GM11168 (cell line): ENCODE data around the gene GATA5.
"Not testable (repeated sequence)": the region's sequence is repeated elsewhere in the genome, so short reads cannot be mapped to it uniquely, and the experiment has no call there.

Source experiments
- in situ Hi-C: fragments of 300-500 bp; cut with MboI; formaldehyde crosslinking; loops from one replicate; pipeline ENCODE4 v1.12.0; 2022; ENCODE audit warnings: low sequenced_read_pairs; ENCODE audit not compliant: unreplicated experiment

Gene GATA5

DNA sequence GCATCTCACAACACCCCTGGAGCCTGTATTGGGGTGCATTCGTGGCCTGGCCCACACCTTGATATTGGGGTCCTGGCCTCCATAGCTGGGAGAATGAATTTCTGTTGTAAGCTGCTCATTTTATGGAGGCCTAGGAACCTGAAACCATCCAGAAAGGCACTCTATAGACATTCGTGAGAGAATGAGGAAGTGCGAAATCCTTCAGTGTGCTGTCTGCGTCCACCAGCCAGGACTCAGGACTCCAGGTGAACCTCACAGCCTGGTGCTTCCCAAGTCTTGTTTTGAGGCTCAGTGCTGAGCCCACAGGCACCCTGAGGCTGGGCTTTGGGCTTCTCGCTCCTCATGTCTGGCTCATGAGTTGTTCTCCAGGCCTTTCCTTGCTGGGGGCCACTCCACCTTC, 36.6 kb downstream of the GATA5 start:
- in situ Hi-C loops = no loop called here

DNA sequence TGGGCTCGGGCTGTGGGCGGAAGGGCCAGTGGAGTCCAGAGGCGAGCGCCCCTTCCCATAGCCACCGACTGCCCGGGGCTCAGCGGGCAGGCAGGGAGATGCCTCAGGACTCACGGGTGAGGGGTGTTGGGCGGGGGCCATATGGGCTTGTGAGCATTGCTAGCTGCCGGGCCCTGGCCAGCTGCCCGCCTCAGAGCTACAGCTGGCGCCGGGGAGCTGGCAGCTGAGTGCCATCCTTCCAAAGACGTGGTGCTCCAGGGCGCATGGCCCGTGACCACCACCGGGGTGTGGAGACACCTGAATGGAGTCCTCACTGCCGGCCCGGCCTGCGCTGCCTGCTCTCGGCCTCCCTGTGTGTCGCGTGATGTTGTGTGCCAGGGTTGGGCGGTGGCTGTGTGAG, 37.9 kb downstream of the GATA5 start:
- in situ Hi-C loops = no loop called here

DNA sequence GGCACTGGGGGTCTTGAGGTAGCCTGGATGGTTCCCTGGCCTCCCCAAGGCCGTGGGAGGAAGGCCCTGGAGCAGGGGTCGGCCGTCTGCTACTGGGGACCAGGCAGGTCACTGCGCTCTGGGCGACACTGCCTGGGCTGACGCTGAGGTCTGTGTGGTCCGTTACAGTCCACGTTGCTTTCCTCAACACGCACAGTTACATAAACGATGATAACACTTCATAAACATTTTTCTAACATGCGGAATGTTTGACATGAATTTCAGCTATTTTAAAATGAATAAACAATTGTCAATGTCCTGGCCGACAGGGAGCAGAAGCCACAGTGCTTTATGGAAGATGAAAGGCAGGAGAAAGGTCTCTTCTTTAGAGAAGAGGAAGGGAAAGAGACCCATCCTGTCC, 38.3 kb downstream of the GATA5 start:
- in situ Hi-C loops = no loop called here

DNA sequence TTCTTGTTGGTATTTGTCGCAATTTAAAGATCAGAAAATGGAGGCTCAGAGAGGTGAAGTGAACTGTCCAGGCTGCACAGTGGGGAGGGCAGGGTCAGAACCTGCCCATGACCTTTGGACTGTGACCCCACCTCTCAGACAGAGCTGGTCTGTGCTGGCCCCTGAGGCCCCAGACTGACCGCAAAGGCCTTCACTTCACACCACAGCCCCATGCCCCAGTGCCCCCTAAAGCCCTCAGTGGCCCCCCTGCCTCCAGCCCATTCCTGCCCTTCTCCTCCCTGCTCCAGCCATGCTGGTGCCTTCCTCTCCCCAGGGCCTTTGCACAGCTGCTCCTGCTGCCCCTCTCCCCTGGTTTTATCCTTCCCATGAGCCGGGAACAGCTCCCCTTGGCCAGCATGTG, 39.1 kb downstream of the GATA5 start:
- in situ Hi-C loops = no loop called here

DNA sequence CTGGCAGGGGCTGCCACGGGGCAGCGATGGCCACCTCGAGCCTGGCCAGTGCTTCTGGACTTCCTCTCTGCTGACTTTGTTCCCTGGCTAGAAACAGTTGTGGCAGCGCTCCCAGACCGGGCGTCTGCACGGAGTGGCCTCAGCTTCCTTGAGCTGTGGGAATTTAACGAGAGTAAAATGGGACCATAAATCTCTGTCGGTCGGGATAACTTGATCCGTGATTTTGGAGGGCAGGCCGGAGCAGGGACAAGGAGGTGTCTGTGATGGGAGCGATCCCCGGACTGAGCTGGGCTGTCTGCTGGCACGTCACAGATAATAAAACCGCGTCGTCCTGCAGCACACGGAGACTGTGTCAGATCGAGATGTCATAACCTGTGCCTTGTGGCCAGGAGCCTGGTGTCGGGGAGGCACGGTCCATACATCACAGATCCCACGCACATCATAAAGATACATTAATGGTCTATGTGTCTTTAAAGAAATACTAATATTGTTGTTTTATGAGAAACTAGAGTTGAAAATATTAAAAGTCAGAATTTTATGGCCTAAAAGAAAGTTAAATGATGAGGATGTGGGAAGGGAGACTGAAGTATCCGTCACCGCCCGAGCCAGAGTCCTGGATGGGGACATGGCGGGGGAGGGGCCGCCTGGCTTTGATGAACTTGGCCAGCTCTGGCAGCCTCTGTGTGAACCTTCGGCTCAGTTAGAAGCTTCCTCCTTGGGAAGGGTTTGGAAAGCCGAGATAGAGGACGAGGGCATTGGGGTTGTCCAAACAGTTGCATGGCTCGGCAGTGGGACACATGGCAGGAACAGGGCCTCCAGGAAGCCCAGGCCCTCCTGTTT, 41.9 kb downstream of the GATA5 start:
- in situ Hi-C loops = no loop called here

DNA sequence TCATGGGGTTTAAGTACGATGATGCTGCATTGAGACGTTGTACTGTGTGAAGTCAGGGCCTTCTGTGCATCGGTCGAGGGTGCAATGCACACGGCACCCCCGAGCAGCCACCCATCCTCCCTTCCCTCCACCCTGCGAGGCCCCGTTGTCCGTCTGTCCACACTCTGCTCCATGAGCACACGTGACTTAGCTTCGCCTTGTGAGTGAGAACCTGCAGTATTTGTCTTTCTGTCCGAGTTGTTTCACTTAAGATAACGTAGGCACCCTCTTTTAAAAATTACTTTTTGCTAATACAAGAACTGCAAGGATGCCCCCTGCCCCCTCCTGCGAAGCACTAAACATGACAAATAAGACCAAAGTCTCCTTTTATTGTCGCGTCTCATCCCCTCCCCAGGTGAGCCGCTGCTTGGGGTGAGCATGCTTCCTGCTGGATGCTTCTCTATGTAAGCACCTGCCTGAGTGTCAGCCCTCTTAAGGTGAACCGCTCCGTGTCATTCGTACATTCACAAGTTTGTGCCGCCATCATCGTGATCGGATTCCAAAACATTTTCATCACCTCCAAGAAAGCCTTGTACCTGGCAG, 44.8 kb downstream of the GATA5 start:
- in situ Hi-C loops = no loop called here

DNA sequence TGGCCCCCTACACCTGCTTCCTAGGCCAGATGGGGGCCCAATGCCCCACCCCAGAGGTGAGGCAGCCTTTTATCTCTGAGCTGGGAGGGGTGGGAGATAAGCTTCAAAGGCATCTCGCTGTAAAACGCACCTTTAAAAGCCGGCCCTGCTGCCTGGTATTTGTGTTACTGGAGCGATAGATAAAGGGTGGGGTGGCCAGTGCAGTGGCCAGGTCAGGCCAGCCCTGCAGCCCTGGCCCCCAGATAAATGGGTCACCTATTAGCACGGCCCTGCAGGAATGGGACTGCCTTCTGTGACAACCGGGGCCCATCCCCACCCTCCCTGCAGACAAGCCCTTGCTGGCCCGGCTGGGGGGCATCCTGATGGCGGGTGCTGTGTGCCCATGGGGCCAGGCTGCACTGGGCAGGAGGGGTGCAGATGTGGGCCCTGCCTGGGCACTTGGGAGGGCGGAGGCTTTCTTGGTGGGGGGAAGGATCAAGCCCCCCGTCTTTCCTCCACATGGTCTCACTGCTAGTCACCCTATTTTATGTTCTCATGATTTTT, 45.4 kb downstream of the GATA5 start:
- in situ Hi-C loops = no loop called here

DNA sequence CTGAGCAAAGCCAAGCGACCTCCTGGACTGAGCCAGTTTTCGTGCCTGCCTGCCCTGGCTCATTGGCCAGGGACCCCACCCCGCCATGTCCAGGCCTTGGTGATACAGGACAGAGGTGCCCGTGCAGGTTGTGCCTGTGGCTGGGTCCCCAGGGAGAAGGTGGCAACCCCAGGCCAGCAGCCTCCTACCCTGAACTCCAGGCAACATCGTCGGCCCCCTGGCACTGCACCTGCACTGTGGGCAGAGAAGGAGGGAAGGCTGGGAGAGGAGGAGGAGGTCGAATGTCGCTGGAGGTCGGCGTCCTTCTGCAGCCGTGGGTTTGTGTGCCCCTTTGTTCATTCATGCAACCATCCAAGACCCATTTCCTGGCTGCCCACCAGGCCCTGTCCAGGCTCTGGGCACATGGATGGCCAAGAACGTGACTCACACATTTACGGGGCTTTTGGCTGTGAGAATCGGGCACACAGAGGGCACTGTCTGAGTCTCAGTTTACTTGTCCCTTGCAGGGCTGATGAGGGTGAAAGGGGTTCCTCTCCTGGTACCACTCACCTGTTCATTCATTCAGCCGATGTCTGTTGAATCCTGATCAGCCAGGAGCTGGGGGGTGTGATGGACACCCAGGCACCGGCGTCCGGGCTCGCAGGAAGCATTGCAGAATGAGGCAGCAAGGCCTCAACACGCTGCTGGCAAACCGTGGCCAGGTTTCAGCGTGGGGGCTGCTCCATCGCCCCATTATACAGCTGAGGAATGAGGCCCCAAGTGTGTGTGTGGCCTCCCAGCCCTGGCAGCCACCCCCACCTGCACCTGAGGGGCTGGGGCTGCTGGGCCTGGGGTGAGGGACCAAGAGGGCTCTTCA, 46.1 kb downstream of the GATA5 start:
- in situ Hi-C loops = no loop called here

DNA sequence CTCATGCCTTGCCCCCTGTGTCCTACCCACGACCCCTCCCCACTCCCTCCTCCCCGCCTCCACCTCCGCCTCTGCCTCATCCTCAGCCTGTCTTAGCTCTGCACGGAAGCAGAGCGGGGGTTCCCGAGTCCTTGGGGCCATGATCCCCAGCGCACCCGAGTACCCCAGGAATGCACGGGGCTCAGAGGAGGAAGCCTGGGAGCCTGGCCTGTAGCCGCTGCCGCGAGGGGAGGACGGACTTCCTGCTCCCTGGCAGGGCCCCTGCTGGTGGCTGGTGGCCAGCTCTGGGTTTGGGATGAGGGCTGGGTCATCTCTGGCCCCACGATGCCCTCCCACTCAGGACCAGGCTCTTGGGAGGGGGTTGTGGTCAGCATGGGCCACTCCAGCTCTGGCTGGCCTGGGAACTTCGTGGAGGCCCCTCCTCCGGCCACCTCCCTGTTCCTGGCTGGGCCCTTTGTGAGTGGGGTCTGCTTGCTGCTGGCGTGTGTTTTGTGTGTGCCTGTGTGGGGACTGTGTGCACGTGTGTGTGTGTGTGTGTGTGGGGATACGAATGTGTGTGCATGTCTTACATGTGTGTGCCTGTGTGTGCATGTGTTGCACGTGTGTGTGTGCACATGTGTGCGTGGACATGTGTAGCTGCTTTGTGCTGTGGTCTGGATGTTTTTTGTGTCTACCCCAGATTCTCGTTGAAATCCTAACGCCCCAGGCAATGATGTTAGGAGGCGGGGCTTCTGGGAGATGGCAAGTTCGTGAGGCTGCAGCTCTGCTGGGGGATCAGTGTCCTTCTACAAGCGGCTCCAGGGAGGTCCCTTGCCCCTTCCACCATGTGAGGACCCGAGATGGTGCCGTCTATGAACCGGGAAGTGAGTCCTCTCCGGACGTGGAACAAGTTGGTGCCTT, 47.1 kb downstream of the GATA5 start:
- in situ Hi-C loops = no loop called here

DNA sequence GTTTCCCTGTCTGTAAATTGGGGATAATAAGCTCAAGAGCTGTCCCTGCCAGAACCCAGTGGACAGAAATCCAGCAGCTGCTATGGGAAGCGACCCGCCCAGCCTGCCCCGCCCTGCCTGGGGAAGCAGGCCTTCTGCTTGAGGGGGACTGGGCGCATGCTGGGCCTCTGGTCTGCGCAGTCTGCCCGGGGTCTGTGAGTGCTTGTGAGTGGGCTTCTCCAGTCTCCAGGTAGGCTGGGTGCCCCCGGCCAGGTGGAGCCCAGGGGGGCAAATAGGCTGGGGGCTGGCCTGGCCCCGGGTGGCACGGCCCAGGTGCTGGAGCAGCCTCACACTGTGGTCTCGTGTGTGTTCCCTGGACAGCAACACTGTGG, 47.8 kb downstream of the GATA5 start:
- in situ Hi-C loops = no loop called here

DNA sequence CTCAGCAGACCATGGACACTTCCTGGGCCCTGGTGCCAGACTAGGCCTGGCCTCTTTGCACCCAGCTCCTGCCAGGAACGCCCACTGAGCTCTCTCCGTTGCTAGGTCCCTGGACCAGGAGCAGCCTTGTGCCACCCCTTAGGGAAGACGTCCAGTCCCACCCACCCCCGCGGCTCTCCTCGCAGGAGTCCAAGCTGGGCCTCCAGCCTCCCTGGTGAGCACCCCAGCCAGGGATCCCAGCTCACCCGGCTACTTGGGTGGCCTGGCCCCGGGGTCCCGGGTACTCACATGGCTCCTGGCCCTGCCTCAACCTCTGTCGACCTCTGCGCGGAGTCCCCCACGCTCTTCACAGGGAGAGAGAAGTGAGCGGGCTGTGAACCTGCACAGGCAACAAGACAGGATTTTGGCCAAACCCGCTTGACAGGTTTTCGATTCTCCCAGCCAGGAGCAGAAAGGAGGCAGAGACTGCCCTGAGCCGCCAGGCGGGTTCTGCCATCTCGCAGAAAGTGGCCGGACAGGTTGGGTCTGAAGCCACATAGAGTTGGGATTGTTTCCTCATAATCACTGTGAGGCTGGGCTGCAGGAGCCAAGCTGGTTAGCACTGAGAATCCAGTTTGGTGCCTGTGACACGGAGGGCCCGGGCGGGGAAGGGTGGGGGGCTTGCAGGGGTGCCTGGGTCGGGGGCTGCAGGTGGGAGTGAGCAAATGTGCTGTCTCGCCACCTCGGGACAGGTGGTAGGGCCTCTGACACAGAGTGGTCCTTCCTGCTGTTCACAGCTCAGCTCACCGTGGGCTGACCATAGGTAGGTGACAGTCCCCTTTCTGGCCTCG, 48.4 kb downstream of the GATA5 start, which contains the start of gene RBBP8NL:
TSS of gene RBBP8NL (minus strand) at position 368 of the 830 bp plus-strand sequence. CDS start 7,892 bp downstream, outside the sequence.
- in situ Hi-C loops = no loop called here

DNA sequence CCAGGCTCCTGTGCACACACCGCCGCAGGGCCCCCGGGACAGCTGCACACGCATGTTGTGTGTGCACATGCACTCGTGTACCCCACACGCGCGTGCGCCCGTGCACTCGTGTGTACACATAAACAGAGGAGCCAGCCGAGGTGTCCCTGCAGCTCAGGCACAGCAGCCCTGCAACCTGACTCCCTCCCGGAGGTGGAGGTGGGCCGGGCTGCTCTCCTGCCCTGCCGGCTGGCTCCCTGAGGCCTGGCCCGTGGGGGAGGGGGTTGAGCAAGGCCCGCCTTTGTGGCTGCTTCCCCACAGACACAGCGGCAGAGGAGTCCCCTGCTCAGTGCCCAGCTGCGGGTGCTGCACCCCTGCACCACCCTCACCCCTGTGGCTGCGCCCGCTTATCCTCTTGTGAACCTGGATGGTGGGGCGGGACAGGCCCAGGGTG, 49.1 kb downstream of the GATA5 start:
- in situ Hi-C loops = no loop called here

DNA sequence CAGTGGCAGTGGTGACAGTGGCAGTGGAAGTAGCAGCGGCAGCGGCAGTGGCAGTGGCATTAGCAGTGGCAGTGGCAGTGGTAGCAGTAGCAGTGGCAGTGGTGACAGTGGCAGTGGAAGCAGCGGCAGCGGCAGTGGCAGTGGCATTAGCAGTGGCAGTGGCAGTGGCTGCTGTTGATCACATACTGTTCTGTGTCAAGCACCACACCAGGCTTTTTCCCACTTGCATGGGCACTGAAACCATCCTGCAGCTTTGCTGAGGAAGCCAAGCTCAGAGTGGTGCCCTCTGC, 49.8 kb downstream of the GATA5 start:
- in situ Hi-C loops = not testable (repeated sequence)

DNA sequence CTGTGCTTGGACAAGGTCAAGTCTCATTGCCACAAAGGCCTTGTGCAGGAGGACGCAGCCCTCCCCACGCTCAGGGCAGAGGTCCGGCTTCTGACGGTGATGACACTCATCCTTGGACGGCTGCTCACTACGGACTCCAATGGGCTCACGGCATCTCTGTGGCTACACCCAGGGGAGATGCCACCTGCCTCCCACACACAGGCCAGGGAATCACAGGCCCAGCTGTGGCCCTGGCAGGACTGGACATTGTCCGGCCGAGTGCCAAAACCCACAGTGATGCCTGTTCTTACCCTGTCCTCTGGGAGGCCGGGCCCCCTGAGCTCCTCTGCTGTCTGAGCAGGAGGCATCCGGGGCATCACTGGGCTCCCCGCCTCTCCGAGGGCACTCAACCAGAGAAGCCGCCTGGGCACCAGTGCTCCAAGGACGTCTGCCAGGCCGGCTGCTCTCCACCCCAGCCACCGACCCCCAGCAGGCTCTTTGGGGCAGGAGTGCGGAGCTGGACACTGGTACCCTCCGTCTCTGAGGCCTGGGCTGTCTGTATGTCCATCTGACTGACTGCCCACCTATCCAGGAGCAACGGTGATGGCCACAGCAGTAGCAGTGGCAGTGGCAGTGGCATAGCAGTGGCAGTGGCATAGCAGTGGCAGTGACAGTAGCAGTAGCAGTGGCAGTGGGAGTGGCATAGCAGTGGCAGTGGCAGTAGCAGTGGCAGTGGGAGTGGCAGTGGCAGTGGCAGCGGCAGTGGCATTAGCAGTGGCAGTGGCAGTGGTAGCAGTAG, 50.3 kb downstream of the GATA5 start:
- in situ Hi-C loops = no loop called here

DNA sequence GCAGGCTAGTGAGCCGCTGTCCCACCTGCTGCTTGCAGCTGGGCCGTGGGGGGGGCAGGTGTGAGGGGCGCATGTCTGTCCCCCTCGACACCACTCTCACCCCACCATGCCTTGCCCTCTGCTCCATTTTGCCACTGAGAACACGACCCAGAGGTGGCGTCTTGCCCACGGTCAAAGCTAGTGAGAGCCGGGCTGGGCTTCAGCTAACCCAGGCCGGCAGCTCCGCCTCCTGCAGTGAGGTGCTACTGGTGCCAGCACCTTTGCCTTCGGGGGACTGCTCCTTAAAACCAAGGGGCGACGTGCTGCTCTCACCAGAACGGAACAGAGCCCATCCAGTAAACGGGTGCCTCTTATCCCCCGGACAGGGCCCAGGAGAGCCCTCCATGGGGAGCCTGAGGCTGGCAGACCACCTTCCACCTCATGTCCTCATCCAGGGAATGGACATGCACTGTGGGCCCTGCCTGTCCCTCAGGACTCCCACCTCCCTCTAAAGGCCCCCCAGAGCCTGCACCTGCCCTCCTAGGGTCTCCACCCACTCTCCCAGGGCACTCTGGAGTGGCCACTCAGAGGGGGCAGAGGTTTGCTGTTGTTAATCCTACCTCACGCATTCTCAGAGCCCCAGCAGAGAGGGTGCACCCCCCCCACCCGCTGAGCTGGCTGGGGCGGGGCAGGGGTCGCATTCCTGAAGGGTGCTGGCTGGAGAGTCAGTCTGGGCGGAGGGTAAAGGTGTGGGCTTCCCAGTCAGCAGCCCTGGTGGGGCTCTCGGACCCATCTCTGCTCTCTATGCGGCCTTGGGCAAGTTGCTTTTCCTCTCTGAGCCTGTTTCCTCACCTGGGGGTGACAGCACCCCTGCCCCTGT, 51.3 kb downstream of the GATA5 start:
- in situ Hi-C loops = no loop called here

DNA sequence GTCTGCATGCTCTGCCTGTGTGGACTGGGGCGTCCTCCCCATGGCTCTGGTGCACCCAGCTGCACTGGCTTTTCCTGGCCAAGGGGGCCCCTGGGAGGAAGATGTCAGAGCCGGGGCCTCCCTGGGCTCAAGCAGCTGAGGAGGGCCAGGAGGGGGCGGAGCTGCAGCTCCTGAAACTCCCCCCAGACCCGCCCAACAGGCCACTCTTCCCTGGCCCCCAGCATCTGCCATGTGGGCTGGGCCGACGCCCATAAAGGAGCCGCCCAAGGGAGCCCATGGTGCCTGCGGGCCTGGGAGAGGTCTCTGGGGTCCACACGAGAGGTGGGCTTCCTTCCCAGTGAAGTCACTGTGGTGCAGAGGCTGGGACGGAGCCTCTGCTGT, 52.5 kb downstream of the GATA5 start:
- in situ Hi-C loops = no loop called here

DNA sequence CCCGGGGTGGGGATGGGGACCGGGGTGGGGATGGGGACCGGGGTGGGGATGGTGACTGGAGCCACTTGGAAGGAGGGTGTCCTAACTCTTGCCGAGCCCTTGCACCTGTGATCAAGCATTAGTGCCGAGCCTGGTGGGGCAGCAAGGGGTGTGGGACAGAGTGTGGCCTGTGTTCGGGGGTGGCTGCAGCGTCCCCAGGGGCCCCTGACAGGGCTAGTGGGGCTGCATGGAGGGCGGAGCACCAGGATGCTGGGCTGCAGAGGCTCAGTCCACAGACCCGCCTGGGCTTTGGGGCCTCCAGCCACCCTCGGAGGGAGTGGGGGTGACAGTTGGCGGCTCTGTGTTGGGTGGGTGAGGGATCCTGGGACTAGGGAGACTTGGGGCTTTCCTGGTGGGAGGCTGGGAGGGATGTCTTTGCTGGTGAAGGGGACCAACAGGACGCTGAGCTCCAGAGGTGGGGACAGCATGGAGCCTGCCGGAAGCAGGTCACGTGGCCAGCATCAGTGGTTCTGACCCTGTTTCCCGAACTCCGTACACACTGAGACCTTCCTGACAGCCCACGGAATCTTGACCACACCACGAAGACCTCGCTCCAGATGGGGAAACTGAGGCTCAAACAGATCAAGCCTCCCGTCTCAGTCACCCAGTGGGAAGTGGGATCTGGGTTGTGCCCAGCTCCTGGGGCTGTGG, 53.0 kb downstream of the GATA5 start:
- in situ Hi-C loops = no loop called here
